GM19099 (cell line): ENCODE data around the gene SGTA.
A peak's percentile ranks its signal among the peaks of the same experiment; 100 is the strongest.

ENCODE experiments used
- POLR2A ChIP-seq: IDR thresholded peaks from 3 replicates; pipeline ENCODE4 v1.6.1; 2011; ENCODE audit warnings: low read depth; ENCODE audit not compliant: insufficient read length; ENCODE audit errors: extremely low read depth

SGTA gene, protein sequence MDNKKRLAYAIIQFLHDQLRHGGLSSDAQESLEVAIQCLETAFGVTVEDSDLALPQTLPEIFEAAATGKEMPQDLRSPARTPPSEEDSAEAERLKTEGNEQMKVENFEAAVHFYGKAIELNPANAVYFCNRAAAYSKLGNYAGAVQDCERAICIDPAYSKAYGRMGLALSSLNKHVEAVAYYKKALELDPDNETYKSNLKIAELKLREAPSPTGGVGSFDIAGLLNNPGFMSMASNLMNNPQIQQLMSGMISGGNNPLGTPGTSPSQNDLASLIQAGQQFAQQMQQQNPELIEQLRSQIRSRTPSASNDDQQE

GRCh38 chr19:2782936-2783780 is at the start of gene SGTA:
Gene SGTA, minus strand, starts transcription at chr19:2783273. Its CDS starts 14,205 bp downstream, at chr19:2769068.
- TF ChIP-seq POLR2A, result peak; percentile 89

DNA sequence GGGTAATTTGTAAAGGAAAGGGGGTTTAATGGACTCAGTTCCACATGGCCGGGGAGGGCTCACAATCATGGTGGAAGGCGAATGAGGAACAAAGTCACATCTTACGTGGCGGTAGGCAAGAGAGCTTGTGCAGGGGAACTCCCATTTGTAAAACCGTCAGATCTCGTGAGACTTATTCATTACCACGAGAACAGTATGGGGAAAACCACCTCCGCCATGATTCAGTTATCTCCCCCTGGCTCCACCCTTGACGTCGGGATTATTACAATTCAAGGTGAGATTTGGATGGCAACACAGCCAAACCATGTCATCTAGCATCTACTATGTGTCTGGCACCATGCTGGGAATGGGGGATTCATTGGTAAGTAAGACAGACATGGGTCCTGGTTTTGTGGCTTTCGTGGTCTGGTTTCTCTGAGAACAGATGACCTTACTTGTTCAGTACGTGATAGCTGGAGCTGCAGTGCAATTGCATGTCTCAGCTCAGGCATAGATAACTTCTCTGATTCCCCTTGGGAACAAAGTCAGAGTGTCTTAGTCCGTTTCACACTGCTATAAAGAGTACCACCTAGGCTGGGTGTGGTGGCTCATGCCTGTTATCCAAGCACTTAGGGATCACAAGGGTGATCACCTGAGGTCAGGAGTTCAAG is 44.9 kb upstream of the SGTA start:
- TF ChIP-seq POLR2A, result no peak

DNA sequence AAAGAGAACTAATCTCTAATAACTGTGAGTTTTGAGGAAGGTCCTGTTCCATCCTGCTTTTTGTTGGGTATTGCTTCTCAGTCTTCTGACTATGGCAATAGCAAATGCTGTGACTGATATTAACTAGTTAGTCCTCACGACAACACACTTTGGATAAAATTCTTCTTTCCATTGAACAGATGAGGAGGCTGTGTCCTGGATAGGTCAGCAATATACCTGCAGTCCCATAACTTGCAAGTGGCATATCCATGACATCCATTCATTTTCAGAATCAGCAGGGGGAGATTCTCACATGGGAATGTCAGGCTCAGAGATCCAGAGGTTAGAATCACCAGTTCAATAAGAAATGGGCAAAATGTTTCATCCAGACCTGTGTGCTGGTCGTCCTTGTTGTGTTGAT is 43.9 kb upstream of the SGTA start:
- TF ChIP-seq POLR2A, result no peak

DNA sequence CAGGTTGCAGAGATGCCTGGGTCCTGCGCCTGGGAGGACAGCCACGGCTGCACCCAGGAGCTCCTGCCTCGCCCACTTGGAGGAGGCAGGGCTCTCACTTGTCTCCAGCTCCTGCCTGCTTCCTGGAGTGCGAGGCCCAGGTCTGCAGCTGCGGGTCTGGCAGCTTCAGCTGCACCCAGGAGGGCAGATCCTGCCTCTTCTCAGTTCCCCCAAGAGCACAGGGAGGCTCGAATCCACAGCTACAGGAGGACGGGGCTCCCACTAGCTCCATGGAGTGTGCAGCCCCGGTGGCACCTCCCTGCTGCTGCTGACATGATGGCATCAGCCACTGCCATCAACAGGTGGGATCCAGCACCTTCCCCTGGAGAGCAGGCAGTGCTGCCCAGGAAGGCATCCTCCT is 41.1 kb upstream of the SGTA start:
- TF ChIP-seq POLR2A, result no peak

DNA sequence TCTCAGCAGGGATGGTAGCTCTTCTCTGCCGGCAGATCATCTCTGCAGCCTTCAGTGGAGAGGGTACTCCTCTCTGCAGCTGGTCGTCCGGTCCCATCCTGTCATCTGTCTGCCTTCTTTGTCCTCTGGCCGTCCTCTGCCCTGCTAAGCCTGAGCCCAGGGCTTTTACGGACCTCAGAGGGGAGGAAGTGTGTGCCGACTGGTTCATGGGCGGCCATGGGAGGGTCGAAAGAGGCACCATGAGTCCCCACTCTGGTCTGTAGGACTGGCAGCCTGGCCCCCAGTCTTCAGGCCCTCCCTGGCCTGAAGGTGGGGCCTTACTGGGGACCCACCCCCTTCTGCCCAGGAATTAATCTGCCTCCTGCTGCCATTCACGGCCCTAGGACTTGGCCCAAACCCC is 40.6 kb upstream of the SGTA start:
- no peak for TF ChIP-seq POLR2A

DNA sequence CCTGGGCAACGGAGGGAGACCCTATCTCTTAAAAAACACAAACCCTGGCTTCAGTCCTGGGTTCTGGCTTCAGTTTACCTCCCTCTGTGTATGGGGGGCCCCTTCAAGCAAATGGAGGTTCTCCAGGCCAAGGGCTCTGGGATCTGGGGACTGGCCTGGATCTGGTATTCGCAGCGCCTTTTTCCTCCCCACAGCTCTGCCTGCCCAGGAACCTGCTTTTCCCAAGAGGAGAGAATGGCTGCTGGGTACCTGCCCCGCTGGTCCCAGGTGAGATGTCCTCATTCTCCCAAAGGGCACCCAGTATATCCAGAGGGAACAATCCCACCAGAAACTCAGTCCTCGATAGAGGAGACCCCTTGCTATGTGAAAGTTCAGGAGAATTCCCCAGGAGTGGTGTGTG is 39.8 kb upstream of the SGTA start:
- no peak for TF ChIP-seq POLR2A

DNA sequence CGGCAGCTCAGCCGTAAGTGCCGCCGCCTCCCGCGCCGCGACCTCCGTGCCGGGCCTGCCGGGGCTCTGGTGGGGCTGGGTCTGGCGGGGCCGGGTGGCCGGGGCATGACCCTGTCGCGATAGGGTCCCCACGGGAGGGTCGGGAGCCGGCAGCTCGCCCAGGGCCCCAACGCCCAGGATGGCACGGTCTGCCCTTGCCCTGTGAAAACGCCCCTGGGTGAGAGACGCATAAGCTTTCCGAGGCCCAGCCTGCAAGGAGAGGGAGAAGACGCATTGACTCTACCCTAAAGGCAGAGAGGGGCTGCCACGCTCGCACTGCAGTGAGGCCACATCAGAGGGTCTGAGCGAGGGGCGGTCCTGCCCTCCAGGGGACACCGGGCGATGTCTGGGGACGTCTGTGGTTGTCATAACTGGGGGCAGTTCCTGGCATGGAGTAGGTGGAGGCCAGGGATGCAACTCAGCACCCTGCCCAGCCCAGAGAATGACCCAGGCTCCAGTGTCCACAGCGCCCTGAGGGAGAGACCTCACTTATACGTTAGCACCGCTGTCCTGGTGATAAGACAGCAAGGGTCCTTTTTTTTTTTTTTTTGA is 37.1 kb upstream of the SGTA start:
- no peak for TF ChIP-seq POLR2A

DNA sequence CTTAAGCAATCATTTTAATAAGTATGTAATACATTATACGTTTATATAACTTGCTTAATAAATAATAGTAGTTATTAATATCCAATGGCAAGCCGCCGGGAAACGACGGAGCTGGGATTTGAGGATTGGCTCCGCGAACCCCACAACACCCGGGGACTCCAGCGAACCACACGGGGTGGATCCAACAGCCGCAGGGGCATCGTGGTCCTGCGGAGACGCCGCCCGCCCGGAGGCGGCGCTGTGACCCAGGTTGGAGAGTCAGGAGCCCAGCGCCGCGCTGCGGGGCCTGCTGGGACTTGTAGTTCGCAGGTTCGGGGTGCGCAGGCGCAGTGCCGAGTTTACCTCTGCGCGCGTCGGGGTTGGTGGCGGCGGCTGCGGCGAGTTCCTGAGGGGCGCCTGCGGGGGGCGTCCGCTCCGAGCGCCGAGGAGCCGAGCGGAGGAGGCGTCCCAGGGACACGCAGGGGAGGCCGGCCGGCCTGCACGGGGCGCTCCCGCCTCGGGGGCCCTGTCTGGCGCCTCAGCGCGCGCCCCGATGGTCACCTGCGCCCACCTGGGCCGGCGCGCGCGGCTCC is 36.6 kb upstream of the SGTA start, which contains the start of gene ZNF554:
Gene ZNF554, plus strand, starts transcription at position 329 of the 572 bp plus-strand sequence. Its CDS starts 204 bp downstream, at position 533.
- TF ChIP-seq POLR2A, result peak; percentile 57

GRCh38 chr19:2816641-2817040 is 33.6 kb upstream of the SGTA start:
- no peak for TF ChIP-seq POLR2A

- no peak for TF ChIP-seq POLR2A
Measured at GRCh38 chr19:2815923-2816322, 32.9 kb upstream of the SGTA start.

- TF ChIP-seq POLR2A, result no peak
Measured at GRCh38 chr19:2815191-2815614, 32.1 kb upstream of the SGTA start.

- no peak for TF ChIP-seq POLR2A
Measured at GRCh38 chr19:2814426-2814825, 31.4 kb upstream of the SGTA start.

GRCh38 chr19:2813235-2814160 is 30.4 kb upstream of the SGTA start:
- TF ChIP-seq POLR2A, result no peak
